CD14-positive monocyte (primary cell): Measurements from ENCODE around the gene ARSB. TPM values are rescaled to one million over a fixed set of nuclear protein-coding genes. Genes with fewer than 3 reads are reported as not detected.

Experiments used
- DNase-seq, 3 donors: peaks; one replicate each; pipeline ENCODE4 v3.0.0-alpha.2; 2011 to 2022
- H2AFZ ChIP-seq: 2 replicates; pipeline ENCODE4 v1.6.0; 2012; ENCODE audit warnings: mild to moderate bottlenecking, low read depth, low read length, inconsistent platforms; ENCODE audit not compliant: insufficient read depth, poor library complexity, severe bottlenecking
- H3K27ac ChIP-seq, 2 donors: 1 replicate in 1 of 2; 2 replicates in 1 of 2; pipeline ENCODE4 v1.5.1; 2012 to 2013; ENCODE audit warnings: low read length in 2 of 2, control low read depth in 1 of 2, inconsistent platforms in 1 of 2, low read depth in 1 of 2, mild to moderate bottlenecking in 1 of 2
- H3K27me3 ChIP-seq, 2 donors: one replicate each; pipeline versions ENCODE4 v1.6.0 to v1.6.1; 2011 to 2013; ENCODE audit warnings: low read length in 2 of 2; ENCODE audit not compliant: control insufficient read depth in 2 of 2, insufficient read depth in 2 of 2
- H3K36me3 ChIP-seq, 2 donors: replicated peaks in 1 of 2; 1 replicate in 1 of 2; 2 replicates in 1 of 2; pipeline versions ENCODE4 v1.5.1 to v1.6.1; 2012 to 2013; ENCODE audit warnings: low read length in 2 of 2, control low read depth in 1 of 2, inconsistent platforms in 1 of 2, mild to moderate bottlenecking in 1 of 2; ENCODE audit not compliant: insufficient read depth in 2 of 2, control insufficient read depth in 1 of 2
- H3K4me1 ChIP-seq, 2 donors: 1 replicate in 1 of 2; 2 replicates in 1 of 2; pipeline versions ENCODE4 v1.5.1 to v1.6.1; 2012 to 2013; ENCODE audit warnings: low read length in 2 of 2, control low read depth in 1 of 2, inconsistent platforms in 1 of 2, mild to moderate bottlenecking in 1 of 2, moderate library complexity in 1 of 2; ENCODE audit not compliant: insufficient read depth in 2 of 2, control insufficient read depth in 1 of 2
- H3K4me2 ChIP-seq: replicated peaks from 2 replicates; pipeline ENCODE3; 2012; ENCODE audit warnings: low read length, moderate library complexity, mild to moderate bottlenecking; ENCODE audit not compliant: poor library complexity, severe bottlenecking; ENCODE audit errors: extremely low read depth
- H3K4me3 ChIP-seq, 3 experiments: fragments of 200-600 bp in 1 of 3; sonication (generic) in 1 of 3; replicated peaks in 1 of 3; 1 replicate in 2 of 3; 2 replicates in 1 of 3; pipeline ENCODE4 v1.5.1; 2011 to 2013; ENCODE audit warnings: low read length in 3 of 3, mild to moderate bottlenecking in 3 of 3, control low read depth in 2 of 3, low read depth in 2 of 3, inconsistent platforms in 1 of 3, moderate library complexity in 1 of 3
- H3K79me2 ChIP-seq: 2 replicates; pipeline ENCODE4 v1.6.0; 2012; ENCODE audit warnings: mild to moderate bottlenecking, control low read depth, inconsistent platforms, low read length, moderate library complexity; ENCODE audit not compliant: insufficient read depth
- H3K9ac ChIP-seq: 2 replicates; pipeline ENCODE4 v1.6.0; 2017; ENCODE audit warnings: low read length, mild to moderate bottlenecking; ENCODE audit not compliant: insufficient read depth, poor library complexity, severe bottlenecking
- H3K9me3 ChIP-seq, 2 donors: replicated peaks in 1 of 2; 1 replicate in 1 of 2; 2 replicates in 1 of 2; pipeline versions ENCODE4 v1.5.1 to v1.6.1; 2012 to 2013; ENCODE audit warnings: low read length in 2 of 2, control low read depth in 1 of 2; ENCODE audit not compliant: control insufficient read depth in 1 of 2, insufficient read depth in 1 of 2
- H4K20me1 ChIP-seq: 2 replicates; pipeline ENCODE4 v1.6.0; 2012; ENCODE audit warnings: mild to moderate bottlenecking, low read length, control low read depth, moderate library complexity; ENCODE audit not compliant: insufficient read depth
- H3K27ac Mint-ChIP-seq, 7 donors: one replicate each; pipeline ENCODE4 v1.8.0; 2020; ENCODE audit warnings: mild to moderate bottlenecking in 7 of 7, mixed read lengths in 7 of 7, moderate library complexity in 6 of 7, inconsistent platforms in 2 of 7
- H3K27me3 Mint-ChIP-seq, 3 donors: one replicate each; pipeline ENCODE4 v1.8.0; 2021 to 2022; ENCODE audit warnings: low read depth in 3 of 3, mild to moderate bottlenecking in 3 of 3, mixed read lengths in 3 of 3, moderate library complexity in 3 of 3, inconsistent platforms in 1 of 3
- H3K36me3 Mint-ChIP-seq, 2 donors: one replicate each; pipeline ENCODE4 v1.8.0; 2020; ENCODE audit warnings: mixed read lengths in 2 of 2, inconsistent platforms in 1 of 2, mild to moderate bottlenecking in 1 of 2
- H3K4me1 Mint-ChIP-seq: one replicate; pipeline ENCODE4 v1.8.0; 2020; ENCODE audit warnings: mild to moderate bottlenecking, mixed read lengths
- H3K4me3 Mint-ChIP-seq, 2 donors: one replicate each; pipeline ENCODE4 v1.8.0; 2020; ENCODE audit warnings: mild to moderate bottlenecking in 2 of 2, mixed read lengths in 2 of 2, moderate library complexity in 1 of 2
- H3K9me3 Mint-ChIP-seq, 7 donors: one replicate each; pipeline ENCODE4 v1.8.0; 2020 to 2022; ENCODE audit warnings: mixed read lengths in 7 of 7, mild to moderate bottlenecking in 6 of 7, moderate library complexity in 6 of 7, inconsistent platforms in 2 of 7
- WGBS: methylation state at CpG from one replicate; pipeline ENCODE4 v1.1.5; 2013; ENCODE audit warnings: missing lambda C conversion rate; ENCODE audit not compliant: insufficient coverage; 5-methylcytosine and 5-hydroxymethylcytosine counted together
- intact Hi-C, 2 donors: fragments of 100-400 bp; cut with micrococcal nuclease; formaldehyde crosslinking; loops; one replicate each; pipeline versions ENCODE4 v1.15.0 to v1.15.1; 2023
- polyA plus RNA-seq, 3 donors: library from polyadenylated mRNA; depleted of rRNA in 1 of 3; unstranded in 2 of 3; stranded (reverse) in 1 of 3; fragments of 300-500 nt in 2 of 3; fragments of >200 nt in 1 of 3; fragmentation: Illumina TruSeq in 2 of 3; gene quantifications; 1 replicate in 2 of 3; 2 replicates in 1 of 3; pipeline ENCODE4 v1.2.3, GENCODE V29; 2012 to 2021
- TF ChIP-seq, protein P1 (sequence below): fragments of 200-600 bp; IDR thresholded peaks from one replicate; pipeline ENCODE4 v1.8.0; 2022; ENCODE audit warnings: antibody characterized with exemption, mild to moderate bottlenecking

Gene ARSB
- polyA plus RNA-seq, 3 donors: 18.0 to 28.7 (median 18.1) TPM

DNA sequence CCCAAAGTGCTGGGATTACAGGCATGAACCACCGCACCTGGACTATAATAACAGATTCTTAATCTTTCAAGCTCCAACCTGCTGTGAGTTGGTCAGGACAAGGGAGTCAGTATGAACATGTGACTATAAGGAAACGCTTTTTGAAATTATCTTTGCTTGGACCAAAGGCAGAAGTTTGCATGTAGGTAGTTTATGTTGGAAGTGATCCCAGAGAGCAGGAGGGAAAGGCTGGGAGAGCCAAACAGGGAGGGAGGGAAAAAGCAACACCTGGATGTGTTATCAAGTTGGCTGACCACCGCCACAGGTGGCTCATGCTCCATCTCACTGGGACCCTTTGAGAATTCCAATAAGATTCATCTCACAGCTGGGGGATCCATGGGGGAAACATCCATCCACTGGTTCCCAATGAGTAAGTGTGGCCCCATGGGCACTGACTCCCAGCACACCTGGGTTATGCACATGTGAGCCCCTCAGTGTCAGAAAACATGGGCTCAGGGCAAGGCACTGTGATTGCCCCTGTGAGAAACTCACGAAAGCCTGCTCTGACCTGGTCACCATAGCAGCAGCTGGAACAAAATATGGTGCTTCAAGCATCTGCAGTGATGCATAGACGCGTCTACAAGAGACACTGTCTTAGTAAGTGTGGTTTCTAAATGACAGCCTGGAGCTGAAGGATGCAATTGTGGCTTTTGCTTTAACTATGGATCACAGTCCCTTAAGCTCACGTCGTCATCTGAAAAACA, 62.1 kb downstream of the ARSB start:
- H3K4me3 Mint-ChIP-seq: no peak overlapping the region
- no peaks in the 10 kb centered on the region for H3K4me1 Mint-ChIP-seq
- Histone ChIP-seq H3K27me3 (no peaks in the 10 kb centered on the region), H3K79me2 (no peaks in the 10 kb centered on the region), H4K20me1 (no peaks in the 10 kb centered on the region), H3K36me3 (peaks cover 0 to 14% of the 10 kb centered on the region in 2 donors), H3K4me2 (no peak overlapping the region), H3K4me1 (no peaks in the 10 kb centered on the region), H3K9me3 (no peaks in the 10 kb centered on the region), H2AFZ (no peak overlapping the region), H3K9ac (no peak overlapping the region), H3K4me3 (no peak overlapping the region), H3K27ac (no peak overlapping the region)
- TF ChIP-seq, protein P1, sequence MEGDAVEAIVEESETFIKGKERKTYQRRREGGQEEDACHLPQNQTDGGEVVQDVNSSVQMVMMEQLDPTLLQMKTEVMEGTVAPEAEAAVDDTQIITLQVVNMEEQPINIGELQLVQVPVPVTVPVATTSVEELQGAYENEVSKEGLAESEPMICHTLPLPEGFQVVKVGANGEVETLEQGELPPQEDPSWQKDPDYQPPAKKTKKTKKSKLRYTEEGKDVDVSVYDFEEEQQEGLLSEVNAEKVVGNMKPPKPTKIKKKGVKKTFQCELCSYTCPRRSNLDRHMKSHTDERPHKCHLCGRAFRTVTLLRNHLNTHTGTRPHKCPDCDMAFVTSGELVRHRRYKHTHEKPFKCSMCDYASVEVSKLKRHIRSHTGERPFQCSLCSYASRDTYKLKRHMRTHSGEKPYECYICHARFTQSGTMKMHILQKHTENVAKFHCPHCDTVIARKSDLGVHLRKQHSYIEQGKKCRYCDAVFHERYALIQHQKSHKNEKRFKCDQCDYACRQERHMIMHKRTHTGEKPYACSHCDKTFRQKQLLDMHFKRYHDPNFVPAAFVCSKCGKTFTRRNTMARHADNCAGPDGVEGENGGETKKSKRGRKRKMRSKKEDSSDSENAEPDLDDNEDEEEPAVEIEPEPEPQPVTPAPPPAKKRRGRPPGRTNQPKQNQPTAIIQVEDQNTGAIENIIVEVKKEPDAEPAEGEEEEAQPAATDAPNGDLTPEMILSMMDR: no peak
- H3K27ac Mint-ChIP-seq: no peak overlapping the region
- H3K27me3 Mint-ChIP-seq: peaks cover 0 to 2% (median 0%) of the 10 kb centered on the region in 3 donors
- H3K36me3 Mint-ChIP-seq: peaks cover 16 to 22% of the 10 kb centered on the region in 2 donors
- H3K9me3 Mint-ChIP-seq: no peaks in the 10 kb centered on the region
- no peak for DNase-seq
- intact Hi-C loops: no loop called here
- 100% methylated on average over 2 of the region's 8 CpGs for WGBS

DNA sequence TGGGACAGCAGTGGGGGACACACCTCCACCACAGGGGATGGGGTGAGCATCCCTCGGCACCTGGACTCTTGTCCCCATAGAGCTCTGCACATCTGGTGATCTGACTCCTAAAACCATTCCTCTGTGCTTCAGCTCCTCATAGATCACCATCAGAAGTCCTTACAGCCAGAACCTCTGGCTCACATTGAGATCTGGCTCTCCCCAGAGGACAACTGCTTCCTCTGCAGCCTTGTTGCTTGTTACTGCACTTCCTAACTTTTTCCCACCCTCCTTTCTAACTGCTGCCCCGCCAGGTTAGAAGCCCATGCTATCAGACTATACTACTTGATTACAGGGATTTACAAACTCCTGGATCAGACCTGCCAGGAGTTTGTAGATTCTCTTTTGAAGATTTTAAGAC, 64.5 kb downstream of the ARSB start:
- Mint-ChIP-seq H3K27ac (no peak overlapping the region), H3K4me3 (no peak overlapping the region), H3K9me3 (no peaks in the 10 kb centered on the region), H3K36me3 (peaks cover 20 to 22% of the 10 kb centered on the region in 2 donors), H3K27me3 (peaks cover 0 to 2% (median 0%) of the 10 kb centered on the region in 3 donors), H3K4me1 (no peaks in the 10 kb centered on the region)
- Histone ChIP-seq H3K4me1 (no peaks in the 10 kb centered on the region), H3K36me3 (peaks cover 0 to 18% of the 10 kb centered on the region in 2 donors), H4K20me1 (no peaks in the 10 kb centered on the region), H3K4me2 (no peak overlapping the region), H3K27ac (no peak overlapping the region), H3K27me3 (no peaks in the 10 kb centered on the region), H3K9ac (no peak overlapping the region), H3K9me3 (no peaks in the 10 kb centered on the region), H3K4me3 (no peak overlapping the region), H3K79me2 (no peaks in the 10 kb centered on the region), H2AFZ (no peak overlapping the region)
- TF ChIP-seq, protein P1: no peak
- no peak for DNase-seq
- intact Hi-C loops: no loop called here
- WGBS: 83% methylated on average over 1 of the region's 2 CpGs
